Keratinocyte (primary cell): ENCODE data around the gene TARS1. TPM values are rescaled to one million over a fixed set of nuclear protein-coding genes. Genes with fewer than 3 reads are reported as not detected.

ENCODE experiments used
- DNase-seq: peaks from one replicate; pipeline ENCODE4 v3.0.0-alpha.2; 2011; ENCODE audit warnings: low read depth, missing footprints, low spot score
- FAIRE-seq: peaks from 2 replicates; lab custom pipeline; 2011; peaks lifted over from hg19 to GRCh38; lab: Jason Lieb, UNC
- H2AFZ ChIP-seq: 2 replicates; pipeline ENCODE4 v1.6.0; 2012; ENCODE audit warnings: low read length, control low read depth, inconsistent platforms; ENCODE audit not compliant: control insufficient read depth
- H3K27ac ChIP-seq: 2 replicates; pipeline ENCODE4 v1.5.1; 2011; ENCODE audit warnings: low read length; ENCODE audit not compliant: control insufficient read depth, insufficient read depth
- H3K27me3 ChIP-seq: 3 replicates; pipeline ENCODE4 v1.6.0; 2011; ENCODE audit warnings: low read length; ENCODE audit not compliant: control insufficient read depth, insufficient read depth; ENCODE audit errors: extremely low read depth
- H3K36me3 ChIP-seq, 2 experiments: 2 replicates in 1 of 2; 3 replicates in 1 of 2; pipeline ENCODE4 v1.5.1; 2011; ENCODE audit warnings: low read length in 2 of 2, mild to moderate bottlenecking in 1 of 2; ENCODE audit not compliant: control insufficient read depth in 2 of 2, insufficient read depth in 2 of 2; ENCODE audit errors: extremely low read depth in 1 of 2
- H3K4me1 ChIP-seq: 3 replicates; pipeline ENCODE4 v1.5.1; 2011; ENCODE audit warnings: low read length; ENCODE audit not compliant: control insufficient read depth, insufficient read depth; ENCODE audit errors: extremely low read depth
- H3K4me2 ChIP-seq: 3 replicates; pipeline ENCODE4 v1.6.0; 2011; ENCODE audit warnings: low read depth, low read length; ENCODE audit not compliant: control insufficient read depth, insufficient read depth; ENCODE audit errors: extremely low read depth
- H3K4me3 ChIP-seq, 3 experiments: fragments of 200-600 bp in 1 of 3; sonication (generic) in 1 of 3; 2 replicates in 2 of 3; 3 replicates in 1 of 3; pipeline ENCODE4 v1.5.1; 2011 to 2016; ENCODE audit warnings: low read length in 3 of 3, mild to moderate bottlenecking in 3 of 3, control low read depth in 2 of 3, inconsistent platforms in 1 of 3, low read depth in 1 of 3, mixed read lengths in 1 of 3, mixed run types in 1 of 3, moderate library complexity in 1 of 3; ENCODE audit not compliant: control insufficient read depth in 2 of 3, insufficient read depth in 2 of 3; ENCODE audit errors: extremely low read depth in 1 of 3
- H3K79me2 ChIP-seq: 2 replicates; pipeline ENCODE4 v1.6.0; 2012; ENCODE audit warnings: low read length; ENCODE audit not compliant: control insufficient read depth, insufficient read depth
- H3K9ac ChIP-seq: 3 replicates; pipeline ENCODE4 v1.6.0; 2011; ENCODE audit warnings: low read length; ENCODE audit not compliant: control insufficient read depth, insufficient read depth; ENCODE audit errors: extremely low read depth
- H3K9me1 ChIP-seq: 3 replicates; pipeline ENCODE4 v1.6.0; 2011; ENCODE audit warnings: low read length; ENCODE audit not compliant: control insufficient read depth, insufficient read depth; ENCODE audit errors: extremely low read depth
- H3K9me3 ChIP-seq: 2 replicates; pipeline ENCODE4 v1.5.1; 2012; ENCODE audit warnings: low read depth, low read length; ENCODE audit not compliant: control insufficient read depth
- H4K20me1 ChIP-seq: 3 replicates; pipeline ENCODE4 v1.6.0; 2011; ENCODE audit warnings: low read length; ENCODE audit not compliant: control insufficient read depth, insufficient read depth; ENCODE audit errors: extremely low read depth
- EZH2 ChIP-seq: IDR thresholded peaks from one replicate; pipeline ENCODE4 v1.6.1; 2012; ENCODE audit warnings: inconsistent platforms, mild to moderate bottlenecking, low read length, moderate library complexity
- dilution Hi-C: fragments of 300-500 bp; cut with MboI; formaldehyde crosslinking; loops from one replicate; pipeline ENCODE4 v1.7.0; 2020; ENCODE audit warnings: low sequenced_read_pairs; ENCODE audit not compliant: extremely low pct_ligation_motif_present
- polyA plus RNA-seq, 5 experiments: library from polyadenylated mRNA; depleted of rRNA in 3 of 5; stranded (reverse) in 3 of 5; stranded (forward) in 1 of 5; unstranded in 1 of 5; fragments of >200 nt; gene quantifications; 1 replicate in 1 of 5; 2 replicates in 3 of 5; 3 replicates in 1 of 5; pipeline versions ENCODE4 v1.2.1 to v1.2.3, GENCODE V29; 2011 to 2012; ENCODE audit warnings: missing spikeins in 2 of 5, low read depth in 1 of 5, low replicate concordance in 1 of 5
- TF ChIP-seq, protein P1 (sequence below), 3 experiments: IDR thresholded peaks in 1 of 3; conservative IDR thresholded peaks in 1 of 3; optimal IDR thresholded peaks in 1 of 3; 2 replicates in 2 of 3; 3 replicates in 1 of 3; pipeline versions ENCODE3 to v1.5.1; 2011; ENCODE audit warnings: low read length in 3 of 3, mild to moderate bottlenecking in 3 of 3, moderate library complexity in 2 of 3, control low read depth in 1 of 3, inconsistent platforms in 1 of 3; ENCODE audit not compliant: insufficient read depth in 2 of 3; ENCODE audit errors: extremely low read depth in 1 of 3

The TARS1 gene
- polyA plus RNA-seq, 1 donor (not counting 4 experiments of a cell fraction or from before 2014, with no cell fraction given): 213 TPM

- TF ChIP-seq EZH2: no peak
- TF ChIP-seq, protein P1, sequence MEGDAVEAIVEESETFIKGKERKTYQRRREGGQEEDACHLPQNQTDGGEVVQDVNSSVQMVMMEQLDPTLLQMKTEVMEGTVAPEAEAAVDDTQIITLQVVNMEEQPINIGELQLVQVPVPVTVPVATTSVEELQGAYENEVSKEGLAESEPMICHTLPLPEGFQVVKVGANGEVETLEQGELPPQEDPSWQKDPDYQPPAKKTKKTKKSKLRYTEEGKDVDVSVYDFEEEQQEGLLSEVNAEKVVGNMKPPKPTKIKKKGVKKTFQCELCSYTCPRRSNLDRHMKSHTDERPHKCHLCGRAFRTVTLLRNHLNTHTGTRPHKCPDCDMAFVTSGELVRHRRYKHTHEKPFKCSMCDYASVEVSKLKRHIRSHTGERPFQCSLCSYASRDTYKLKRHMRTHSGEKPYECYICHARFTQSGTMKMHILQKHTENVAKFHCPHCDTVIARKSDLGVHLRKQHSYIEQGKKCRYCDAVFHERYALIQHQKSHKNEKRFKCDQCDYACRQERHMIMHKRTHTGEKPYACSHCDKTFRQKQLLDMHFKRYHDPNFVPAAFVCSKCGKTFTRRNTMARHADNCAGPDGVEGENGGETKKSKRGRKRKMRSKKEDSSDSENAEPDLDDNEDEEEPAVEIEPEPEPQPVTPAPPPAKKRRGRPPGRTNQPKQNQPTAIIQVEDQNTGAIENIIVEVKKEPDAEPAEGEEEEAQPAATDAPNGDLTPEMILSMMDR (optimal IDR thresholded peaks at IDR 0.05 in 1 of 3, IDR thresholded peaks at IDR 0.05 in 1 of 3, conservative IDR thresholded peaks at IDR 0.05 in 1 of 3; ENCODE audit: extremely low read depth in 1 of 3, insufficient read depth in 2 of 3, low read length in 3 of 3): no peak
- Histone ChIP-seq H3K27me3 (no peaks in the 10 kb centered on the region), H3K4me1 (peaks cover 2% of the 10 kb centered on the region), H3K9me3 (no peaks in the 10 kb centered on the region), H3K27ac (no peak overlapping the region), H3K79me2 (no peaks in the 10 kb centered on the region), H3K9ac (no peak overlapping the region), H3K36me3 (peaks cover 31 to 39% of the 10 kb centered on the region in 2 experiments), H2AFZ (no peak overlapping the region), H4K20me1 (no peaks in the 10 kb centered on the region), H3K4me2 (no peak overlapping the region), H3K9me1 (no peaks in the 10 kb centered on the region), H3K4me3 (no peak overlapping the region)
- DNase-seq (no peak), FAIRE-seq (no peak)
- dilution Hi-C loops: no loop called here
These were observed 24.4 kb downstream of the TARS1 start for GRCh38 chr5:33465120-33465519.

DNA sequence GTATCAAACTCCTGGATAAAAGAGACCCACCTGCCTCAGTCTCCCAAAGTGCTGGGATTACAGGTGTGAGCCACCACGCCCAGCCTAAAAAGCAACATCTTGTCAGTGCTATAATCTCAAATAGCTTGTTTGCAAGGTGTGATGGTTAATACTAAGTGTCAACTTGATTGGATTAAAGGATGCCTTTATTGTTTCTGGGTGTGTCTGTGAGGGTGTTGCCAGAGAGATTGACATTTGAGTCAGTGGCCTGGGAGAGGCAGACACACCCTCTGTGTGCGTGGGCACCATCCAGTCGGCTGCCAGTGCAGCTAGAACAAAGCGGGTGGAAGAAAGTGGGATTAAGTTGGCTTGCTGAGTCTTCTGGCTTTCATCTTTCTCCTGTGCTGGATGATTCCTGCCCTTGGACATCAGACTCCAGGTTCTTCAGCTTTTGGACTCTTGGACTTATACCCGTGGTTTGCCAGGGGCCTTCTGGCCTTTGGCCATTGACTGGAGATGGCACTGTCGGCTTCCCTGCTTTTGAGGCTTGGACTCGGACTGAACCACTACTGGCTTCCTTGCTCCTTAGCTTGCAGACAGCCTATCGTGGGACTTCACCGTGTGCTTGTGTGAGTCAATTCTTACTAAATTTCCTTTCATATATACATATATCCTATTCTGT is 28.1 kb downstream of the TARS1 start:
- H3K27me3 ChIP-seq: no peaks in the 10 kb centered on the region
- H3K79me2 ChIP-seq: no peaks in the 10 kb centered on the region
- no peaks in the 10 kb centered on the region for H4K20me1 ChIP-seq
- H3K9me1 ChIP-seq: no peaks in the 10 kb centered on the region
- no peak for DNase-seq
- H2AFZ ChIP-seq: no peak overlapping the region
- H3K4me1 ChIP-seq: no peaks in the 10 kb centered on the region
- H3K4me2 ChIP-seq: no peak overlapping the region
- FAIRE-seq: no peak
- no peak overlapping the region for H3K4me3 ChIP-seq
- TF ChIP-seq, protein P1 (optimal IDR thresholded peaks at IDR 0.05 in 1 of 3, IDR thresholded peaks at IDR 0.05 in 1 of 3, conservative IDR thresholded peaks at IDR 0.05 in 1 of 3; ENCODE audit: extremely low read depth in 1 of 3, insufficient read depth in 2 of 3, low read length in 3 of 3): no peak
- no peak for TF ChIP-seq EZH2
- no peaks in the 10 kb centered on the region for H3K9me3 ChIP-seq
- no peak overlapping the region for H3K9ac ChIP-seq
- H3K27ac ChIP-seq: no peak overlapping the region
- dilution Hi-C loops: no loop called here
- H3K36me3 ChIP-seq: peaks cover 28 to 31% of the 10 kb centered on the region in 2 experiments
